Measurements from ENCODE around the gene ZNF143. TPM values are rescaled to one million over a fixed set of nuclear protein-coding genes. Genes with fewer than 3 reads are reported as not detected.

The ZNF143 gene
- polyA plus RNA-seq, 1 donor from 2014 or later = 28.9 TPM

DNA sequence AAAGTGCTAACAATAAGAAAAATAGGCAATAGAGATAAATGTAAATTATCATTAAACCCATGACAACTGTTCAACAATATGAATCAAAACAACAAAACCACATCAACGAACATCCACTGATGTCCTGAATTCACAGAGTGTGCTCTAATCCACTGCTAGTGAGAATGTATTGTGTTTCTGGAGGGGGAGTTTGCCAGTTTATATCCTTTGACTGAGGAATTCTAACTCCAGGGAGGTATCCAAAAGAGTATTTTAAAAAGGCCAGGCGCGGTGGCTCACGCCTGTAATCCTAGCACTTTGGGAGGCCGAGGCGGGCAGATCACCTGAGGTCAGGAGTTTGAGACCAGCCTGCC, 110.9 kb downstream of the ZNF143 start:
- H3K4me1 Mint-ChIP-seq = peaks cover 34 to 43% (median 35%) of the 10 kb centered on the region in 3 donors
- peaks cover 1% of the 10 kb centered on the region for H3K27me3 Mint-ChIP-seq
- peak overlapping the region in 2 of 3 donors; percentile 61 to 75 for H3K27ac Mint-ChIP-seq
- no peaks in the 10 kb centered on the region for H3K36me3 Mint-ChIP-seq
- no peaks in the 10 kb centered on the region for H3K9me3 Mint-ChIP-seq
- H3K4me3 Mint-ChIP-seq = peak overlapping the region; percentile 41 to 90 (median 74)

GRCh38 chr11:9573052-9573774, 112.4 kb downstream of the ZNF143 start, which contains the start of gene WEE1:
Gene WEE1 (plus strand): TSS chr11:9573670. CDS start chr11:9573934, 264 bp downstream.
- Mint-ChIP-seq H3K4me3 (peak within 1 kb of the TSS; percentile 90 to 98 (median 94)), H3K27me3 (peaks cover 1% of the 10 kb centered on the region), H3K36me3 (peaks cover 4% of the 10 kb centered on the region), H3K4me1 (peaks cover 36 to 41% (median 38%) of the 10 kb centered on the region in 3 donors), H3K27ac (peak within 1 kb of the TSS; percentile 91 to 96 (median 94)), H3K9me3 (no peaks in the 10 kb centered on the region)

DNA sequence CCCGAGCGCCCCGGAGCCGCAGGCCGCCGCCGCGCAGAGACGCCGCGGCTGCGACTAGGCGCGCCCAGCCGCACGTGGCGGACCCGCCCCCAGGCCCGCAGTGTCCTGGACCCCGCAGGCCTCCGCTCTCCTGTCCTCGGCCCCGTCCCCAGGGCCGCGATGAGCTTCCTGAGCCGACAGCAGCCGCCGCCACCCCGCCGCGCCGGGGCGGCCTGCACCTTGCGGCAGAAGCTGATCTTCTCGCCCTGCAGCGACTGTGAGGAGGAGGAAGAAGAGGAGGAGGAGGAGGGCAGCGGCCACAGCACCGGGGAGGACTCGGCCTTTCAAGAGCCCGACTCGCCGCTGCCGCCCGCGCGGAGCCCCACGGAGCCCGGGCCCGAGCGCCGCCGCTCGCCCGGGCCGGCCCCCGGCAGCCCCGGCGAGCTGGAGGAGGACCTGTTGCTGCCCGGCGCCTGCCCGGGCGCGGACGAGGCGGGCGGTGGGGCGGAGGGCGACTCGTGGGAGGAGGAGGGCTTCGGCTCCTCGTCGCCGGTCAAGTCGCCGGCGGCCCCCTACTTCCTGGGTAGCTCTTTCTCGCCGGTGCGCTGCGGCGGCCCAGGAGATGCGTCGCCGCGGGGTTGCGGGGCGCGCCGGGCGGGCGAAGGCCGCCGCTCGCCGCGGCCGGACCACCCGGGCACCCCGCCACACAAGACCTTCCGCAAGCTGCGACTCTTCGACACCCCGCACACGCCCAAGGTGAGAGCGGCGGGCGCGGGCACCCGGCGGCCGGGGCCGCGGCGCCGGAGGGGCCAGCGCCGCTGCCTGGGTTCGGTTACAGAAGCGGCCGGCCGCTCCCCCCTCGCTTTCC, 113.2 kb downstream of the ZNF143 start:
- Mint-ChIP-seq H3K27ac (peak overlapping the region; percentile 72 to 96 (median 94)), H3K4me3 (peak overlapping the region; percentile 90 to 98 (median 94)), H3K27me3 (peaks cover 1% of the 10 kb centered on the region), H3K4me1 (peaks cover 32 to 42% (median 34%) of the 10 kb centered on the region in 3 donors), H3K36me3 (peaks cover 4% of the 10 kb centered on the region), H3K9me3 (no peaks in the 10 kb centered on the region)

DNA sequence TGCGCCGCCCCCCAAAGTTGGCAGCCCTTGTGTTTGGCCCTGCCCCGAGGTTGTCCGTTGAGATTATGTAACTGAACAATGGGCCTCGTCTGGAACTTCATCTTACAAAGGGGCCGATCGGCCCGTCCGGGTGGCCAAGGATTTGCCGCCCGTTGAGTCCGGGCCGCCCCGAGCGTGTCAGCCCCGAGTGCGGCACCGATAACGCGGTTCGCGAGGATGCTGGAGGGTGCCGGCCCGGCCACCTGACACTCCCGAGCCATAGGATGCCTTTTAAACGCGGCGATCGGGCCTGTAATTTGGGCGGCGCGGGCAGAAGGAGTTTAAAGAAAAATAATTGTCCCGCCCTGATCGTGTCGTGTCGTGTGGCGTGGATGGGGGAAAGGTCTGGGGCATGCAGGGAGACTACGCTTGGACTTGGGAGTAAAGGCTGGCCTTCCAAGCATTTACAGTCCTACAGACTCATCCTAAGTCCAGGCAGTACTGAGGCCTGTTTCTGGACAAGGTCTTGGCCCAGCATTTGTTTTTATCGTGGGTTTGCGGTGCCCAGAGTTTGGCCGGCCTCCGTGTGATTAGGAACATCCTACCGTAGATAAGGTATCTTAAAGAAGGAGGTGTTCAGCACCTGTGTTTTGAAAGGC, 113.9 kb downstream of the ZNF143 start:
- Mint-ChIP-seq H3K36me3 (peaks cover 4% of the 10 kb centered on the region), H3K4me1 (peaks cover 27 to 42% (median 32%) of the 10 kb centered on the region in 3 donors), H3K27me3 (peaks cover 1% of the 10 kb centered on the region), H3K4me3 (peak overlapping the region; percentile 89 to 98 (median 94)), H3K9me3 (no peaks in the 10 kb centered on the region), H3K27ac (peak overlapping the region; percentile 72 to 96 (median 94))

DNA sequence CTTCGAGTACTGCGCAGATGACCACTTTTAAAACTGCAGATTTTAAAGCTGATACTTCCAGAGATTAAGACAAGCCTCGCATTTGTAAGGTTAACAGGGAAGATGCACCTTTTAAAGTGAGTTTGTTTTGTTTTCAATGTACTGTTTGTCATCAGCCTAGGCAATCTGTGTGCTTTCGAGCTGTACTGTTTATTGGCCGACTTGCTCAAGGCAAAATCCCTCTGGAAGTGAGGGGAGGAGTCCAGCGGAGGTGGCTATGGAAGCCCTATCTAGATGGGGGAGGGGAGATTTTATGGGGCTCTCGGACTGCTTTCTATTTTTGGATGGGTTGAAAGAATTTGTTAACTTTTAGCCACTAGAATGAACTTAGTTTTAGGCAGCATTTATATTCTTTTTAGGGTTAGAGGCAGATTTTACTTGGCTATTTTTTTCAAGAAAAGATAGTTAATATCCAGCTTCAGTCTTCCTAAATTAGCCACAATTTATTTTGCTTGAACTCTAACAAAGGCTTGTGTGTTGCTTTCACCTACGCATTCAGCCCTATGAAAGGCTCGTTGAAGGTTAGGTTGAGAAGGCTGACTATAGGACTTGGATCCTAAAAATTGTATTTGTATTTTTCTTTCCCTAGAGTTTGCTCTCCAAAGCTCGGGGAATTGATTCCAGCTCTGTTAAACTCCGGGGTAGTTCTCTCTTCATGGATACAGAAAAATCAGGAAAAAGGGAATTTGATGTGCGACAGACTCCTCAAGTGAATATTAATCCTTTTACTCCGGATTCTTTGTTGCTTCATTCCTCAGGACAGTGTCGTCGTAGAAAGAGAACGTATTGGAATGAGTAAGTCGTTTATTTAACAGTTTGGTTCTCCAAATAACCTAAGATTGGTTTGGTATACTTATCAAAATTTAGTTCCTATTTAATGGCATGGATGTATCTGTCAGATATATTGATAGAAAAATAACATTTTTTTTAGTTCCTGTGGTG, 114.7 kb downstream of the ZNF143 start:
- H3K4me1 Mint-ChIP-seq = peaks cover 27 to 38% (median 27%) of the 10 kb centered on the region in 3 donors
- peak overlapping the region; percentile 72 to 96 (median 94) for H3K27ac Mint-ChIP-seq
- no peaks in the 10 kb centered on the region for H3K27me3 Mint-ChIP-seq
- H3K4me3 Mint-ChIP-seq = peak overlapping the region; percentile 89 to 98 (median 94)
- no peaks in the 10 kb centered on the region for H3K9me3 Mint-ChIP-seq
- peaks cover 4% of the 10 kb centered on the region for H3K36me3 Mint-ChIP-seq

DNA sequence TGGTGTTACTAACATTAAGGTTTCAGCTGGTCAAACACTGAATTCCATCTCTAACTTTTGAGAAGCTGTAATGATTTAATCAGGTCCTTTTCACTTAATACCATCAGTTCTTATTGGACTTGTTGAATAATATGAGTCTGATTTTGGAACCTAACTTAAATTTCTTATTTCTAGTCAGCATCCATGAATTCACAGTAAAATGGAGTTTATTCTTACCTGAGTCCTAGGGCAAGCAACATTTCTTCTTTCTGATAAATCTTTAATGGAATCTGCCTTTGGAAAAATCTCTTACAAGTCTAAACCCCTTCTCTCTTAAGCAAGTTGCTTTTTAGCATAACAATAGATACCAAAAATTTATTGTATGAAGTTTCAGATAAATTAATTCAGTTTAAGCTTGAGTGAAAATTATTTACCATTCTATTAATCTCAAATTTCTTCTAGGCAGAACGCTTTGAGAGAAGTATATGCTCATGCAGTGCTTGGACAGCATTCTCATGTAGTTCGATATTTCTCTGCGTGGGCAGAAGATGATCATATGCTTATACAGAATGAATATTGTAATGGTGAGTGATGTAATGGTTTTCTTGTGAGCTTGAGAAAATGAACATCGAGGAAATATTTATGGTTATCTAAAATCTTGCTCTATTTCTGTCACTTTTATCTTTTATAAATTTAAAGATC, 116.0 kb downstream of the ZNF143 start:
- peaks cover 20 to 44% (median 21%) of the 10 kb centered on the region in 3 donors for H3K4me1 Mint-ChIP-seq
- peak overlapping the region; percentile 89 to 98 (median 94) for H3K4me3 Mint-ChIP-seq
- H3K27ac Mint-ChIP-seq = peak overlapping the region; percentile 72 to 96 (median 94)
- H3K27me3 Mint-ChIP-seq = no peaks in the 10 kb centered on the region
- H3K36me3 Mint-ChIP-seq = peaks cover 4% of the 10 kb centered on the region
- no peaks in the 10 kb centered on the region for H3K9me3 Mint-ChIP-seq

DNA sequence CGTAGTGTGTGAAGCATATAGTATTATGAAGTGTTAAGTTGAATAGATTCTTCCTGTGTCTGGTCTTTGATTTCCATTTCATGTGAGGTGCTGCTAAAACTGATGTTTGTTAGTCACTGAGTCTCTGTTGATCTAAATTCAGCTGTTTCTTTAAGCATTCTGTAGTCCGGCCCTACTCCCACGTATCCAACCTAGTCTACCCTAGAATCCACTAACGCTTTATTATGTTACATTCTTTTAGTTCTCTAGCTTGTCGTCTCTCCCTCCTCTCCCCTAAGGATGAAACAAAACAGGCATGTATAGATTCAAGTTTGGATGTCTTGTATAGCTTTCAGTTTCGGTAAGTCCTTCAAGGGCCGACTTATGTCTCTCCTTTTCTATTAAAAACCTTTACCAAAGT, 116.7 kb downstream of the ZNF143 start:
- Mint-ChIP-seq H3K4me1 (peaks cover 18 to 48% (median 20%) of the 10 kb centered on the region in 3 donors), H3K27me3 (no peaks in the 10 kb centered on the region), H3K9me3 (no peaks in the 10 kb centered on the region), H3K27ac (peak overlapping the region; percentile 7 to 94 (median 72)), H3K36me3 (peaks cover 4% of the 10 kb centered on the region), H3K4me3 (peak overlapping the region; percentile 67 to 95 (median 92))

Other genes starting within 250 kb of the ZNF143 start
- gene DENND5A, start 195.7 kb upstream of the ZNF143 start, polyA plus RNA-seq = 9.3 TPM
- 9.0 TPM for gene TMEM41B, start 146.4 kb upstream of the ZNF143 start, polyA plus RNA-seq
- 3.0 TPM for gene IPO7, start 76.4 kb upstream of the ZNF143 start, polyA plus RNA-seq
- 47.8 TPM for gene WEE1, start 112.7 kb downstream of the ZNF143 start, polyA plus RNA-seq
- 298 TPM for gene SWAP70, start 203.1 kb downstream of the ZNF143 start, polyA plus RNA-seq